Lower lobe of right lung (tissue), 2 donors: Measurements from ENCODE around the gene SLC66A1. TPM values are rescaled to one million over a fixed set of nuclear protein-coding genes. Genes with fewer than 3 reads are reported as not detected.

Experiments used
- ATAC-seq, 2 donors: fragments of 200-7000 bp; cut with Tn5 transposase; one replicate each; pipeline ENCODE4 v1.9.1; 2020 to 2022; ENCODE audit warnings: mild to moderate bottlenecking in 2 of 2, moderate library complexity in 2 of 2
- DNase-seq: peaks from one replicate; pipeline ENCODE4 v3.0.0-alpha.2; 2020
- H3K27ac ChIP-seq: fragments of 200-600 bp; one replicate; pipeline ENCODE4 v1.8.0; 2022
- H3K27me3 ChIP-seq: fragments of 200-600 bp; one replicate; pipeline ENCODE4 v1.8.0; 2022; ENCODE audit warnings: low read depth
- H3K36me3 ChIP-seq: fragments of 200-600 bp; one replicate; pipeline ENCODE4 v1.8.0; 2022; ENCODE audit warnings: mild to moderate bottlenecking
- H3K4me1 ChIP-seq: fragments of 200-600 bp; one replicate; pipeline ENCODE4 v1.8.0; 2022
- H3K4me3 ChIP-seq: fragments of 200-600 bp; one replicate; pipeline ENCODE4 v1.8.0; 2022; ENCODE audit warnings: mild to moderate bottlenecking
- H3K9me3 ChIP-seq: fragments of 200-600 bp; one replicate; pipeline ENCODE4 v1.8.0; 2022
- intact Hi-C: fragments of 100-400 bp; cut with DNase I; formaldehyde crosslinking; loops from one replicate; pipeline ENCODE4 v1.11.0; 2022
- total RNA-seq: library from RNA; stranded (reverse); fragmentation: NEBNext Ultra II Directional; extraction: Animal tissue kit (Norgen Biotek cat#: 25700); gene quantifications from one replicate; pipeline ENCODE4 v1.2.1, GENCODE V29; 2021
- TF ChIP-seq, protein P1 (sequence below): fragments of 200-600 bp; IDR thresholded peaks from one replicate; pipeline ENCODE4 v1.8.0; 2022; ENCODE audit warnings: antibody characterized with exemption, mild to moderate bottlenecking
- donor health status: DM: no; HTN: yes; CAD: no; lungs with severe emphysema.

SLC66A1 gene
- total RNA-seq, 1 donor from 2014 or later, result 15.4 TPM

DNA sequence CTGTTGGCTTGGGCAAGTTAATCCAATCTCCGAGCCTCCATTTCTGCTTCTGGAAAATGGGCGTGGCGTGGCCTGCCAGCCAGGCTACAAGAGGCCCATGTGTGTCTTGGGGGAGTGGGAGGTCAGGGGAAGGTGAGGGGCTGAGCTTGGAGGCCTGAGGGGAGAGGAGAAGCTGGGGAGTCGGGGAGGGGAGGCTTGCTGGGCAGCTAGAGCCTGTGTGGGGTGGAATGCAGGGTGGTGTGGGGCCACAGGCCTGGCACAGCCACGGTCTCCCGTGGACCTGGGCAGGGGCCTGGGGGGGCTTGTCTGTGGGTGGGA lies 14.6 kb downstream of the SLC66A1 start:
- no peak for DNase-seq

DNA sequence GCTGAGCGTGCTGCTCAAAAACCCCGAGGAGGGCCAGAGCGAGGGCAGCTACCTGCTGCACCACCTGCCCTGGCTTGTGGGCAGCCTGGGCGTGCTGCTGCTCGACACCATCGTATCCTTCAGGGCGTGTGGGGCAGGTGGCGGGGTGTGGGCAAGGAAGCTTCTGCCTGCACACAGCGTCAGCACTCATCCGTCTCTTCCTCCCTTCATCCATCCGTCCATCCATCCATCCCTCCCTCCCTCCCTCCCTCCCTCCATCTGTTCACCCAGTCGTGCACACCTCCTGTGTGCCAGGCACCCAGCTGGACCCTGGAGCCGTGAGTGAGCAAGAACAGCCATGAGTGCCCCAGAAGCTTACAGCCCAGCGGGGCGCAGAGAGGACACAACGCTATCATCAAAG lies 15.2 kb downstream of the SLC66A1 start:
- Histone ChIP-seq H3K27ac (no peak overlapping the region), H3K27me3 (no peaks in the 10 kb centered on the region), H3K4me3 (no peak overlapping the region), H3K4me1 (no peaks in the 10 kb centered on the region), H3K36me3 (peaks cover 85% of the 10 kb centered on the region), H3K9me3 (no peaks in the 10 kb centered on the region)
- intact Hi-C loops, result no loop called here
- ATAC-seq (no peak), DNase-seq (no peak)
- TF ChIP-seq, protein P1, sequence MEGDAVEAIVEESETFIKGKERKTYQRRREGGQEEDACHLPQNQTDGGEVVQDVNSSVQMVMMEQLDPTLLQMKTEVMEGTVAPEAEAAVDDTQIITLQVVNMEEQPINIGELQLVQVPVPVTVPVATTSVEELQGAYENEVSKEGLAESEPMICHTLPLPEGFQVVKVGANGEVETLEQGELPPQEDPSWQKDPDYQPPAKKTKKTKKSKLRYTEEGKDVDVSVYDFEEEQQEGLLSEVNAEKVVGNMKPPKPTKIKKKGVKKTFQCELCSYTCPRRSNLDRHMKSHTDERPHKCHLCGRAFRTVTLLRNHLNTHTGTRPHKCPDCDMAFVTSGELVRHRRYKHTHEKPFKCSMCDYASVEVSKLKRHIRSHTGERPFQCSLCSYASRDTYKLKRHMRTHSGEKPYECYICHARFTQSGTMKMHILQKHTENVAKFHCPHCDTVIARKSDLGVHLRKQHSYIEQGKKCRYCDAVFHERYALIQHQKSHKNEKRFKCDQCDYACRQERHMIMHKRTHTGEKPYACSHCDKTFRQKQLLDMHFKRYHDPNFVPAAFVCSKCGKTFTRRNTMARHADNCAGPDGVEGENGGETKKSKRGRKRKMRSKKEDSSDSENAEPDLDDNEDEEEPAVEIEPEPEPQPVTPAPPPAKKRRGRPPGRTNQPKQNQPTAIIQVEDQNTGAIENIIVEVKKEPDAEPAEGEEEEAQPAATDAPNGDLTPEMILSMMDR, result no peak

More for the DNA sequence above, 14.6 kb downstream of the SLC66A1 start:
- Histone ChIP-seq H3K9me3 (no peaks in the 10 kb centered on the region), H3K4me1 (no peaks in the 10 kb centered on the region), H3K27ac (no peak overlapping the region), H3K27me3 (no peaks in the 10 kb centered on the region), H3K4me3 (no peak overlapping the region), H3K36me3 (peaks cover 88% of the 10 kb centered on the region)
- no peak for ATAC-seq
- TF ChIP-seq, protein P1, result no peak
- intact Hi-C loops, result no loop called here

DNA sequence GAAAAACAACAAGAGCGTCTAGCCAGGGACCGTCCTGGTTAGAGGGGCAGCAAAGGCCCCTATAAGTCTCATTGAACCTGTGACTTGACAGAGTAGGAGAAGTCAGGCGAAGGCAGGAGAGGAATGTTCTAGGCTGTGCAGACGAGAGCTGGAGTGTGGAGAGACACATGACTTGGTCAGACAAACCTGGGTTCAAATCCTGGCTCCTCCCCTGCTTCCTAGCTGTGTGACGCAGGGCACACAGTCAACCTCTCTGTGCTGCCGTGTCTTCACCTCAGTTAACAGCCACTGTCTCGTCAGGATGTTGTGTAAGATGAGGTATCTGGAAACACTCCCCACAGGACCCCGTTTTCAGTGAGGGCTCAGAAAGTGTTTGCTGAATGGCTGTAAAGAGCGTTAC lies 15.6 kb downstream of the SLC66A1 start:
- no peak for ATAC-seq
- intact Hi-C loops, result no loop called here
- H3K9me3 ChIP-seq, result no peaks in the 10 kb centered on the region
- TF ChIP-seq, protein P1, result no peak
- H3K27me3 ChIP-seq, result no peaks in the 10 kb centered on the region
- H3K27ac ChIP-seq, result no peak overlapping the region
- no peaks in the 10 kb centered on the region for H3K4me1 ChIP-seq
- DNase-seq, result no peak
- peaks cover 81% of the 10 kb centered on the region for H3K36me3 ChIP-seq
- no peak overlapping the region for H3K4me3 ChIP-seq

DNA sequence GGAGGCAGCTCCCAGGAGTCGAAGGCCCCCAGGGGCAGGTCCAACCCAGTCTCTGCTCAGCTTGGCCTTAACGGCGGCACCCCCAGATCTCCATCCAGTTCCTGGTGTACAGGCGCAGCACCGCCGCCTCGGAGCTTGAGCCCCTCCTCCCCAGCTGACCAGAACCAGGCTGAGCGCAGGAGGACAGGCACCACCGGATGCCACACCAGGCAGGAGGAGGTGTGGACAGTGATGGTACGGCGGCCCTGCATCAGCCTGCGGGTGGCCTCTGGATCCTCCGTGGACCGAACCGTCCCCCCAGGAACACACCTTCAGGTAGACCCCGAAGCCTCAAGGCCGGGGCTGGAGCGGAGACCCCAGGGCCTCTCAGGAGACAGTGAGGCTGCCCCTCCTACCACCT lies 16.4 kb downstream of the SLC66A1 start:
- no peaks in the 10 kb centered on the region for H3K4me1 ChIP-seq
- no peaks in the 10 kb centered on the region for H3K9me3 ChIP-seq
- no peak overlapping the region for H3K4me3 ChIP-seq
- DNase-seq, result no peak
- ATAC-seq, result no peak
- intact Hi-C loops, result no loop called here
- no peaks in the 10 kb centered on the region for H3K27me3 ChIP-seq
- no peak overlapping the region for H3K27ac ChIP-seq
- peaks cover 73% of the 10 kb centered on the region for H3K36me3 ChIP-seq
- TF ChIP-seq, protein P1, result no peak

DNA sequence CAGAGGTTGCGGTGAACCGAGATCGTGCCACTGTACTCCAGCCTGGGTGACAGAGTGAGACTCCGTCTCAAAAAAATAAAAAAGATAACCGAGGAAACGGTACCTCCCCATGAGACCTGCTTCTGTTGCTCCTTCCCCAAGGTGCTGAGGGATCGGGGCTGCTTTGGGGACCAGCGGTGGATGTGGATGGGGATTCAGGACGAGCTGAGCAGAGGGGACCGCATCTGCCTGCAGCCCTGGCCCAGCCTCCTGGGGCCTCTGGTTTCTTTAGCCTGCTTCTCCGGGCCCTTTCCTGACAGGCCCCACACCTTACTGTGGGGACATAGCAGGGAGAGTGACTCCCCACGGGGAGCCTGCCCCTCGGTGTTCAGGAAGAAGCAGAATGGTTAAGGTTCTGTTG lies 17.1 kb downstream of the SLC66A1 start:
- Histone ChIP-seq H3K27me3 (no peaks in the 10 kb centered on the region), H3K4me1 (no peaks in the 10 kb centered on the region), H3K4me3 (no peak overlapping the region), H3K27ac (no peak overlapping the region), H3K36me3 (peaks cover 66% of the 10 kb centered on the region), H3K9me3 (no peaks in the 10 kb centered on the region)
- intact Hi-C loops, result no loop called here
- TF ChIP-seq, protein P1, result no peak
- no peak for DNase-seq
- ATAC-seq, result no peak

DNA sequence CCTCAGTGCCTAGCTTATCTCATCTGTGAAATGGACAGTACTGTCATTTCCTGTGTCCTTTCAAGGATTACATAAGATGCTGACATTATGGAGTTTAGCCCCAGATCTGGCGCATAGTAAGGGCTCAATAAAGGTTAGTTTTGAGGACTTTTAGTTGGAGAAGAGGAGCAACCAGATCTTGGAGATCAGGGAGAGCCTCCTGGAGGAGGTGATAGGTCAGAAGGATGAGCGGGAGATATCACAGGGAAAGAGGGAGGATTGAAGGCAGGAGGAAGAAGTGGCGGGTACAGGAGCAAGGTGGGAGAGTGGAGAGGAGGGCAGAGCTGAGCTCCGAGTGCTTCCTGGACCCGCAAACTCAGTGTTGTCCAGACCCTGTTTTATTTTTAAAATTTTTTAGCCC lies 17.5 kb downstream of the SLC66A1 start:
- H3K4me3 ChIP-seq, result no peak overlapping the region
- peaks cover 62% of the 10 kb centered on the region for H3K36me3 ChIP-seq
- TF ChIP-seq, protein P1, result no peak
- no peaks in the 10 kb centered on the region for H3K9me3 ChIP-seq
- no peaks in the 10 kb centered on the region for H3K4me1 ChIP-seq
- intact Hi-C loops, result no loop called here
- no peak overlapping the region for H3K27ac ChIP-seq
- no peaks in the 10 kb centered on the region for H3K27me3 ChIP-seq
- no peak for ATAC-seq
- DNase-seq, result no peak
